GM10266 (cell line): ENCODE measurements around the gene GPR37.

Experiments used
- DNase-seq: peaks from one replicate; pipeline ENCODE4 v3.0.0; 2012; ENCODE audit errors: extremely low spot score
- TF ChIP-seq, protein P1 (sequence below): IDR thresholded peaks from 2 replicates; pipeline ENCODE4 v1.5.1; 2012; ENCODE audit warnings: mild to moderate bottlenecking, low read depth; ENCODE audit not compliant: control insufficient read depth, insufficient read depth; ENCODE audit errors: missing control alignments

The GPR37 gene

DNA sequence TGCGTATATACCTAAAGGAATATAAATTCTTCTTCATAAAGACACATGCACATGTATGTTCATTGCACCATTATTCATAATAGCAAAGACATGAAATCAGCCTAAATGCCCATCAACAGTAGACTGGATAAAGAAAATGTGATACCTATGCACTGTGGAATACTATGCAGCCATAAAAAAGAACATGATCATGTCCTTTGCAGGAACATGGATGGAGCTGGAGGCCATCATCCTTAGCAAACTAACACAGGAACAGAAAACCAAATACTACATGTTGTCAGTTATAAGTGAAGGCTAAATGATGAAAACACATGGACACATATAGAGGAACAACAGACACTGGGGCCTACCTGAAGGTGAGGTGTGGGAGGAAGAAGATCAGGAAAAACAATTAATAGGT lies 48.7 kb downstream of the GPR37 start:
- no peak for DNase-seq
- TF ChIP-seq, protein P1, sequence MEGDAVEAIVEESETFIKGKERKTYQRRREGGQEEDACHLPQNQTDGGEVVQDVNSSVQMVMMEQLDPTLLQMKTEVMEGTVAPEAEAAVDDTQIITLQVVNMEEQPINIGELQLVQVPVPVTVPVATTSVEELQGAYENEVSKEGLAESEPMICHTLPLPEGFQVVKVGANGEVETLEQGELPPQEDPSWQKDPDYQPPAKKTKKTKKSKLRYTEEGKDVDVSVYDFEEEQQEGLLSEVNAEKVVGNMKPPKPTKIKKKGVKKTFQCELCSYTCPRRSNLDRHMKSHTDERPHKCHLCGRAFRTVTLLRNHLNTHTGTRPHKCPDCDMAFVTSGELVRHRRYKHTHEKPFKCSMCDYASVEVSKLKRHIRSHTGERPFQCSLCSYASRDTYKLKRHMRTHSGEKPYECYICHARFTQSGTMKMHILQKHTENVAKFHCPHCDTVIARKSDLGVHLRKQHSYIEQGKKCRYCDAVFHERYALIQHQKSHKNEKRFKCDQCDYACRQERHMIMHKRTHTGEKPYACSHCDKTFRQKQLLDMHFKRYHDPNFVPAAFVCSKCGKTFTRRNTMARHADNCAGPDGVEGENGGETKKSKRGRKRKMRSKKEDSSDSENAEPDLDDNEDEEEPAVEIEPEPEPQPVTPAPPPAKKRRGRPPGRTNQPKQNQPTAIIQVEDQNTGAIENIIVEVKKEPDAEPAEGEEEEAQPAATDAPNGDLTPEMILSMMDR = no peak

DNA sequence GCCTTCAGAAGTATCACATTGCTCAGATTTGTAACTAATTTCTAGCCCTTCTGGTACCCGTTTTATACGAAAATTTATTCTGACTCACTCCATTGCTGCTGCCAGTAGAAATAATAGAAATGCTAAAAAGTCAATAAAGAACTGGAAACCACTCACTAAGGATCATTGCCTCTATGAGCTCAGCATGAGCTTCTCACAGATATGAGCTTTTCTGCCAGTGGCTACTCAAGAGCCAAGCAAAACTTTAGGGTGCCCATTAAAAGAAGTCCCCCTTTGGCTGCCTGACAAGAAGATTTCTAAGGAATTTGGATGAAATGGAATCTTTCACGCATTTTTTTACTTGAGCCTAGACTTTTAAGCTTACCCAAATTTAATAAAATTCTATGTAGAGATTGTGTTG lies 52.5 kb downstream of the GPR37 start:
- TF ChIP-seq, protein P1 = no peak
- no peak for DNase-seq

DNA sequence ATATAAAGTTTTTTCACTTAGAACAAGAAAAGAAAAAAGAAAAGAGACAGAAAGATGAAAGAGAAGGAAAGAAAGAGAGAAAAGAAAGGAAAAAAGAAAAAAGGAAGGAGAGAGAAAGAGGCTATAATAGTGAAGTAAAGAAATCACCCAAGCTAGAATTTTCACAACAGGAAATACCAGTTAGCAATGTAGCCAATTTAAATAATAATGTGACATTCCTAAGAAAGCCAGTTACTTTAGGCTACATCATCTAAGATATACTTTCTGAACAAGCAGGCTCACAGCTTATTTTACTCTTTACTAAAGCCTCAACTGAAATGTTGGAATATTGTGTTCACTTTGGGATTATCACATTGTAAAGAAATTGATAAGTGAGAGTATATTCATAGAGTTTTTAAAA lies 53.6 kb downstream of the GPR37 start:
- DNase-seq = no peak
- TF ChIP-seq, protein P1 = no peak

DNA sequence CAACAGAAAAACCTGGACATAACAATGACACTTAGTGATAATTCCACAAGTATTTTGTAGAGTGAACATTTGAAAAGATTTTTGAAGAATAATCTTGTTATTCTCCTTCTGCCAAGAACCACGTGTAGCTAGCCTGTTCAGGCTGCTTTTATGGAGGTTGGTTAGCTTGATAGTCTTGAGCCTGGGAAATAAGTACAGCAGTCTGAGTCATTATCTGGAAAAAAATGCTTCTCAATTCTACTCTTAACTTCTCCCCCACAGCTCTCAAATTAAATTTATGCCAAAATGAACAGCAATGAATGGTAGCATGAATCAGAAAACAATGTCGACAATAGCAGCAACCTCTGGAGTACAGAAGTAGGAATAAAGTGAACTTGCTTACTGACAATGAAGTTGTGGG lies 63.2 kb downstream of the GPR37 start:
- no peak for DNase-seq
- TF ChIP-seq, protein P1 = no peak

DNA sequence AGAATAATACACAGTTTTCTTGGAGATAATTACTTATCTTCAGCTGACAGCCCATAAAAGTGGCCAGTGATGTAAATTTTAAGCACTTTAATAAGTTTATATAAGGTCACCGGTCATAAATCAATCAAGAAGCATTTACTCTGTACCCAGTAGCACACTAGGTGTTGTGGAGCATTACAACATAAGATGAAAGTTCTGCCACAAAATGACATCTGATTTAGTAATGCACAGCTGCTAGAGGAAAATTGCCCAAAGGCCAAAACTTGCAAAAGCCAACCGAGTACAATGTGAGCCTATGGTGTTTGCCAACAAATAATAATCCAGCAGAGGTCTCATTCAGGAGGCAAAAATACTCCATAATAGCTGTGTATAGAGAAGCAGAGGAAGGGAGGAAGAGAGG lies 63.6 kb downstream of the GPR37 start:
- DNase-seq = no peak
- TF ChIP-seq, protein P1 = no peak

DNA sequence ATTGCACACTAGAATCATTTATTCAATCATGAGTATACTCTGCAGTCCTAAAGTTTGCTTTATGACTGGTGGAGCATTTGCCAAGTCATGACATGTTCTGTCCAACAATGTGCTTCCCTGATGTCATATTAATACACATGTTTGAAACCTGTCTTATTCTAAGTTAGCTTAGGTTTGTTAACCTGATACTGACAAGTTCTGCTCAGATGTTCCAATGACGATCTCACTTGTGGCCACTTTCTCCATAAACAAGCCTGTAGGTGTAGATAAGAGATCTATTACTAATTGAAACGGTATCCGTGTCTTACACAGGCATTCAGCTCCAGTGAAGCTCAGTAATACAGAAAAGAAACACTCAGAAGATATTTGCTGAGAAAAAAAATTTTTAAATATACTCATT lies 64.9 kb downstream of the GPR37 start:
- DNase-seq = no peak
- TF ChIP-seq, protein P1 = no peak

DNA sequence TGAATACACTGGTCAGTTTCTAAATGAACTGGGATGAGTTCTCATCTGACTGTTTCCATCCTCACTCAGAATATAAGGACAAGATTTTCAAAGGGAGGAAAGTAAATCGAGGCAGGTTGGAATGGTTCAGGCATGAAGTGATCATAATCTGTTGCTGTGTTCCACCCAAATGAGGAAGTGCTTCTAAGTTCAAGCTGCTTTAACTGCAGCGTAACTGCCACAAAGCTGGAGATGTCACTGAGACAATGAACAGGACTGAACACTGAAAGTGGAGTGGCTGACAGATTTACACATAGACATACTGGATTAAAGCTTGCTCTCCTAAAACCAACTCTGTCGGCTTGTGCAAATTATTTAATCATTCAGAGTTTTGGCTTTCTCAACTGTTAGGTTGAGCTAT lies 66.6 kb downstream of the GPR37 start:
- TF ChIP-seq, protein P1 = no peak
- DNase-seq = no peak

DNA sequence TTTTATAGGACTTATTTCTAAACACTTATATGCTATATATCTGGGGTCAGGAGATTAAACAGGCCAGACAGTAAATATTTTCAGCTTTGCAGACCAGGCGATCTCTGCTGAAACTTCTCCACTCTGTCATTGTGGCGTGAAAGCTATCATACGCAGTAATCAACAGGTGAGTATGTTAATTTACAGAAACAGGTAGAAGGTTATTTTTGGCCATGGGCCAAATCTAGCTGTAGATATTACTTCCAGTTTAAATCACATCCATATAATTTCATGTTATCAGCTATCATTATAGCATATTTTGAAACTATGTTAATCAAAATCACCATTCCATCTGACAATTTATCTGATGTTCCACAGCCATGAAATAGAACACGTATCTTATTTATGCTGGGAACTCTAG lies 67.8 kb downstream of the GPR37 start:
- TF ChIP-seq, protein P1 = no peak
- no peak for DNase-seq
